Thyroid gland (tissue), 4 donors: ENCODE data around the gene TRRAP.

Experiments used
- CTCF ChIP-seq, 6 experiments: fragments of 200-600 bp in 3 of 6; fragments of 450-650 bp in 3 of 6; sonication (generic) in 3 of 6; IDR thresholded peaks; one replicate each; pipeline ENCODE4 v1.5.1; 2016 to 2019; ENCODE audit warnings: antibody characterized with exemption in 6 of 6, mild to moderate bottlenecking in 2 of 6, inconsistent platforms in 1 of 6, moderate library complexity in 1 of 6
- POLR2A ChIP-seq, 2 donors: fragments of 450-650 bp; IDR thresholded peaks; one replicate each; pipeline ENCODE4 v1.6.1; 2017; ENCODE audit warnings: antibody characterized with exemption in 2 of 2, mild to moderate bottlenecking in 2 of 2, moderate library complexity in 1 of 2

GRCh38 chr7:98934267-98934666, 55.9 kb downstream of the TRRAP start:
- no peak for TF ChIP-seq POLR2A (IDR thresholded peaks at IDR 0.05)
- TF ChIP-seq CTCF (IDR thresholded peaks at IDR 0.05) = no peak
